ENCODE results near the gene LCOR. TPM values are rescaled to one million over a fixed set of nuclear protein-coding genes. Genes with fewer than 3 reads are reported as not detected.

Gene LCOR
- total and polyA plus RNA-seq, 2 of the 13 experiments (the other 11 are each of a cell fraction or from before 2014, with no cell fraction given) = 12.4 to 23.7 TPM

- H4K20me1 ChIP-seq (ENCODE audit: insufficient read depth, low read length) = no peaks in the 10 kb centered on the region
- H3K27ac ChIP-seq (ENCODE audit: extremely low read length, insufficient read depth, low read length) = no peak overlapping the region
- TF ChIP-seq ATRX (CRISPR knock-in tag; IDR thresholded peaks at IDR 0.05; ENCODE audit: borderline replicate concordance) = no peak
- TF ChIP-seq THAP9 (CRISPR knock-in tag; IDR thresholded peaks at IDR 0.05; ENCODE audit: borderline replicate concordance) = no peak
- TF ChIP-seq ZNF614 (CRISPR knock-in tag; IDR thresholded peaks at IDR 0.05; ENCODE audit: borderline replicate concordance) = no peak
- TF ChIP-seq POLR2AphosphoS2 (IDR thresholded peaks at IDR 0.05; ENCODE audit: low read depth, low read length) = no peak
- TF ChIP-seq HCFC1 (IDR thresholded peaks at IDR 0.05; ENCODE audit: low read depth, low read length) = no peak
- no peak for TF ChIP-seq ATM (IDR thresholded peaks at IDR 0.05; ENCODE audit: borderline replicate concordance)
- no peak for TF ChIP-seq RFXANK (CRISPR knock-in tag; IDR thresholded peaks at IDR 0.05)
- TF ChIP-seq NCOA5 (CRISPR knock-in tag; IDR thresholded peaks at IDR 0.05) = no peak
- no peak for TF ChIP-seq GTF2F1 (IDR thresholded peaks at IDR 0.05; ENCODE audit: low read length)
- no peak for TF ChIP-seq ZNF251 (CRISPR knock-in tag; IDR thresholded peaks at IDR 0.05)
- TF ChIP-seq ZSCAN20 (CRISPR knock-in tag; IDR thresholded peaks at IDR 0.05; ENCODE audit: borderline replicate concordance) = no peak
- no peak for TF ChIP-seq YEATS2 (CRISPR knock-in tag; IDR thresholded peaks at IDR 0.05; ENCODE audit: borderline replicate concordance)
- TF ChIP-seq ZNF660 (CRISPR knock-in tag; IDR thresholded peaks at IDR 0.05; ENCODE audit: borderline replicate concordance, low read depth) = no peak
- TF ChIP-seq CREB3 (CRISPR knock-in tag; IDR thresholded peaks at IDR 0.05) = no peak
- TF ChIP-seq HES4 (CRISPR knock-in tag; IDR thresholded peaks at IDR 0.05; ENCODE audit: borderline replicate concordance) = no peak
- no peak for TF ChIP-seq RFX5 (IDR thresholded peaks at IDR 0.05; ENCODE audit: low read depth, low read length)
- TF ChIP-seq MYC (CRISPR knock-in tag; IDR thresholded peaks at IDR 0.05; ENCODE audit: borderline replicate concordance) = no peak
- no peak for TF ChIP-seq HINFP (CRISPR knock-in tag; IDR thresholded peaks at IDR 0.05; ENCODE audit: low read depth)
- no peak for TF ChIP-seq ZNF549 (CRISPR knock-in tag; IDR thresholded peaks at IDR 0.05)
- no peak for TF ChIP-seq FOXA3 (CRISPR knock-in tag; IDR thresholded peaks at IDR 0.05)
- H3K79me2 ChIP-seq (ENCODE audit: insufficient read depth, low read length) = no peaks in the 10 kb centered on the region
- FAIRE-seq = no peak
- no peak overlapping the region for H3K9ac ChIP-seq (ENCODE audit: insufficient read depth, low read depth, low read length)
- BruUV-seq (replicated peaks) = no TSS peak
- no peaks in the 10 kb centered on the region for H3K9me3 ChIP-seq (ENCODE audit: low read length)
- H3K36me3 ChIP-seq (replicated peaks in 1 of 2; ENCODE audit: control insufficient read depth in 1 of 2, insufficient read depth in 2 of 2, low read length in 2 of 2) = no peaks in the 10 kb centered on the region
- WGBS (ENCODE audit: low lambda C conversion rate) = 36% methylated on average over 7 of the region's 12 CpGs
- intact Hi-C loops (cut with micrococcal nuclease; ENCODE audit: unreplicated experiment) (no loop called here), in situ Hi-C loops (cut with HindIII; ENCODE audit: extremely low pct_ligation_motif_present, low pct_unique_long_range_greater_than_20kb) (no loop called here)
- H2AFZ ChIP-seq (ENCODE audit: low read length) = no peak overlapping the region
- ChIA-PET POLR2A (interaction anchor here (1.6 kb wide), 1 partner anchor 19 kb away, joined by 6 read pairs; no protein-coding TSS in a partner anchor), CTCF (ENCODE audit: low intra/inter-chr PET ratio, low total read pairs) (no interaction called here)
- H3K4me3 ChIP-seq (replicated peaks in 1 of 3; ENCODE audit: insufficient read depth in 1 of 3, low read depth in 2 of 3, low read length in 3 of 3) = no peak overlapping the region
- H3K27me3 ChIP-seq (ENCODE audit: control insufficient read depth in 1 of 2, insufficient read depth in 2 of 2, low read length in 2 of 2) = peaks cover 2 to 11% of the 10 kb centered on the region in 2 experiments; a peak in 3 of 5 replicates
- no peak overlapping the region for H3K4me2 ChIP-seq (ENCODE audit: low read depth, low read length)
- no peak for ATAC-seq
- DNase-seq (ENCODE audit: low spot score) = no peak
- H3K4me1 ChIP-seq (ENCODE audit: insufficient read depth, low read length) = peaks cover 44% of the 10 kb centered on the region
Measured at GRCh38 chr10:97019213-97019844, 187.2 kb downstream of the LCOR start.
